Spleen (tissue), 11 donors: Measurements from ENCODE around the gene SYCP2L. TPM values are rescaled to one million over a fixed set of nuclear protein-coding genes. Genes with fewer than 3 reads are reported as not detected.

ENCODE experiments used
- DNase-seq: peaks from one replicate; pipeline ENCODE4 v3.0.0-alpha.2; 2020
- H3K27ac ChIP-seq, 8 donors: fragments of 200-600 bp; sonication (generic) in 7 of 8; 1 replicate in 4 of 8; 2 replicates in 4 of 8; pipeline versions ENCODE4 v1.5.0 to v1.8.0; 2016 to 2021; ENCODE audit warnings: inconsistent platforms in 4 of 8, mild to moderate bottlenecking in 4 of 8, moderate library complexity in 1 of 8
- H3K27me3 ChIP-seq, 7 donors: fragments of 200-600 bp; sonication (generic) in 6 of 7; replicated peaks in 1 of 7; 1 replicate in 4 of 7; 2 replicates in 3 of 7; pipeline versions ENCODE4 v1.5.0 to v1.8.0; 2016 to 2021; ENCODE audit warnings: inconsistent platforms in 3 of 7, mild to moderate bottlenecking in 1 of 7
- H3K36me3 ChIP-seq, 6 donors: fragments of 200-600 bp; sonication (generic) in 5 of 6; 1 replicate in 4 of 6; 2 replicates in 2 of 6; pipeline versions ENCODE4 v1.5.0 to v1.8.0; 2016 to 2021; ENCODE audit warnings: inconsistent platforms in 2 of 6
- H3K4me1 ChIP-seq, 6 donors: fragments of 200-600 bp; sonication (generic) in 5 of 6; 1 replicate in 3 of 6; 2 replicates in 3 of 6; pipeline versions ENCODE4 v1.5.0 to v1.8.0; 2016 to 2021; ENCODE audit warnings: inconsistent platforms in 3 of 6
- H3K4me3 ChIP-seq, 8 donors: fragments of 200-600 bp; sonication (generic) in 7 of 8; 1 replicate in 4 of 8; 2 replicates in 4 of 8; pipeline versions ENCODE4 v1.5.0 to v1.8.0; 2016 to 2021; ENCODE audit warnings: inconsistent platforms in 4 of 8, mild to moderate bottlenecking in 4 of 8, moderate library complexity in 2 of 8
- H3K9me3 ChIP-seq, 8 donors: fragments of 200-600 bp; sonication (generic) in 7 of 8; 1 replicate in 4 of 8; 2 replicates in 4 of 8; pipeline versions ENCODE4 v1.5.0 to v1.8.0; 2016 to 2021; ENCODE audit warnings: inconsistent platforms in 4 of 8
- CTCF ChIP-seq, 11 experiments: fragments of 200-600 bp in 7 of 11; fragments of 450-650 bp in 4 of 11; sonication (generic) in 4 of 11; IDR thresholded peaks in 8 of 11; conservative IDR thresholded peaks in 3 of 11; 1 replicate in 7 of 11; 2 replicates in 4 of 11; pipeline versions ENCODE4 v1.4.0 to v1.8.0; 2016 to 2021; ENCODE audit warnings: antibody characterized with exemption in 11 of 11, inconsistent platforms in 4 of 11, mild to moderate bottlenecking in 1 of 11
- POLR2A ChIP-seq, 3 donors: fragments of 450-650 bp; IDR thresholded peaks; one replicate each; pipeline ENCODE4 v1.5.1; 2017; ENCODE audit warnings: antibody characterized with exemption in 3 of 3, mild to moderate bottlenecking in 1 of 3
- POLR2AphosphoS5 ChIP-seq, 3 donors: sonication (generic); formaldehyde crosslinking; IDR thresholded peaks; one replicate each; pipeline ENCODE4 v1.5.1; 2017; ENCODE audit warnings: antibody characterized with exemption in 3 of 3
- WGBS, 5 donors: extraction: QIAGEN DNeasy Blood & Tissue Kit in 3 of 5; methylation state at CpG; one replicate each; pipeline versions ENCODE4 v1.1.5 to v1.1.7; 2013 to 2018; 5-methylcytosine and 5-hydroxymethylcytosine counted together
- intact Hi-C: fragments of 100-400 bp; cut with DNase I; formaldehyde crosslinking; loops from one replicate; pipeline ENCODE4 v1.15.0; 2023; ENCODE audit warnings: low total_unique reads
- polyA plus RNA-seq, 3 donors: library from polyadenylated mRNA; stranded (reverse); fragments of 200-250 nt; gene quantifications; one replicate each; pipeline ENCODE4 v1.2.1, GENCODE V29; 2013
- total RNA-seq, 7 donors: library from RNA; depleted of rRNA in 3 of 7; stranded (reverse); fragments of >200 nt in 3 of 7; fragmentation: NEBNext Ultra II Directional in 4 of 7; extraction: Animal tissue kit (Norgen Biotek cat#: 25700) in 4 of 7; gene quantifications; one replicate each; pipeline versions ENCODE4 v1.1.0 to v1.2.1, GENCODE V29; 2016 to 2021
- donor health status: healthy with polysubstance abuse.
- donor health status: DM: no; HTN: no; CAD: no; lungs with moderate emphysema.
- donor health status: DM: no; HTN: no; CAD: no.
- donor health status: Bipolar disorder and iron deficiency.
- donor health status: healthy.
- donor health status: DM: no; HTN: no; CAD: no.
- donor health status: DM: yes; HTN: yes; CAD: no.

SYCP2L gene
- total and polyA plus RNA-seq, 10 donors, result 0.06 to 0.83 (median 0.22) TPM; not detected in 2

- no peak for DNase-seq
- TF ChIP-seq CTCF (IDR thresholded peaks at IDR 0.05 in 8 of 11, conservative IDR thresholded peaks at IDR 0.05 in 3 of 11) (no peak), POLR2AphosphoS5 (IDR thresholded peaks at IDR 0.05) (no peak), POLR2A (IDR thresholded peaks at IDR 0.05) (no peak)
- Histone ChIP-seq H3K9me3 (peaks cover 0 to 4% (median 0%) of the 10 kb centered on the region in 8 donors), H3K4me1 (no peaks in the 10 kb centered on the region), H3K27me3 (peaks cover 0 to 5% (median 0%) of the 10 kb centered on the region in 7 donors), H3K36me3 (no peaks in the 10 kb centered on the region), H3K4me3 (no peak overlapping the region), H3K27ac (no peak overlapping the region)
- intact Hi-C loops, result no loop called here
- 69 to 78% (median 75%) methylated on average over 1 of the region's 1 CpG for WGBS, 5 donors
Observed at GRCh38 chr6:10945845-10946244, 59.0 kb downstream of the SYCP2L start.

- DNase-seq, result no peak
- no peak for TF ChIP-seq POLR2A (IDR thresholded peaks at IDR 0.05)
- TF ChIP-seq CTCF (IDR thresholded peaks at IDR 0.05 in 8 of 11, conservative IDR thresholded peaks at IDR 0.05 in 3 of 11), result no peak
- no peak for TF ChIP-seq POLR2AphosphoS5 (IDR thresholded peaks at IDR 0.05)
- Histone ChIP-seq H3K4me1 (no peaks in the 10 kb centered on the region), H3K36me3 (no peaks in the 10 kb centered on the region), H3K4me3 (no peak overlapping the region), H3K27me3 (peaks cover 0 to 15% (median 0%) of the 10 kb centered on the region in 7 donors), H3K9me3 (peaks cover 0 to 4% (median 0%) of the 10 kb centered on the region in 8 donors), H3K27ac (no peak overlapping the region)
- 87 to 97% (median 94%) methylated on average over 5 of the region's 5 CpGs for WGBS, 5 donors
- intact Hi-C loops, result no loop called here
Observed at GRCh38 chr6:10947966-10948365, 61.1 kb downstream of the SYCP2L start.

- Histone ChIP-seq H3K4me1 (no peaks in the 10 kb centered on the region), H3K27ac (no peak overlapping the region), H3K36me3 (no peaks in the 10 kb centered on the region), H3K27me3 (peaks cover 0 to 15% (median 0%) of the 10 kb centered on the region in 7 donors), H3K9me3 (peaks cover 0 to 4% (median 0%) of the 10 kb centered on the region in 8 donors), H3K4me3 (no peak overlapping the region)
- 87 to 92% (median 92%) methylated on average over 6 of the region's 6 CpGs for WGBS, 5 donors
- intact Hi-C loops, result no loop called here
- TF ChIP-seq POLR2AphosphoS5 (IDR thresholded peaks at IDR 0.05), result no peak
- TF ChIP-seq POLR2A (IDR thresholded peaks at IDR 0.05), result no peak
- DNase-seq, result no peak
Observed at GRCh38 chr6:10949579-10950490, 63.0 kb downstream of the SYCP2L start.

GRCh38 chr6:10951675-10952282, 64.9 kb downstream of the SYCP2L start:
- Histone ChIP-seq H3K27me3 (peaks cover 0 to 15% (median 0%) of the 10 kb centered on the region in 7 donors), H3K9me3 (peaks cover 0 to 4% (median 0%) of the 10 kb centered on the region in 8 donors), H3K36me3 (no peaks in the 10 kb centered on the region), H3K4me1 (no peaks in the 10 kb centered on the region), H3K4me3 (no peak overlapping the region), H3K27ac (no peak overlapping the region)
- intact Hi-C loops, result no loop called here
- DNase-seq, result no peak
- TF ChIP-seq CTCF (IDR thresholded peaks at IDR 0.05 in 8 of 11, conservative IDR thresholded peaks at IDR 0.05 in 3 of 11) (peak in 4 of 11 experiments; percentile 19 to 45 (median 28)), POLR2AphosphoS5 (IDR thresholded peaks at IDR 0.05) (no peak), POLR2A (IDR thresholded peaks at IDR 0.05) (no peak)
- WGBS, 5 donors, result 59 to 68% (median 64%) methylated on average over 6 of the region's 6 CpGs
